Lung (tissue), 12 donors: ENCODE data around the gene SLC7A5. TPM values are rescaled to one million over a fixed set of nuclear protein-coding genes. Genes with fewer than 3 reads are reported as not detected.
"Not testable (repeated sequence)": the region's sequence is repeated elsewhere in the genome, so short reads cannot be mapped to it uniquely, and the experiment has no call there.

Experiments
- ATAC-seq: fragments of 200-7000 bp; cut with Tn5 transposase; one replicate; pipeline ENCODE4 v1.9.1; 2020; ENCODE audit warnings: moderate number of reproducible peaks; ENCODE audit not compliant: insufficient read depth, low FRiP score
- DNase-seq, 3 donors: peaks; one replicate each; pipeline ENCODE4 v3.0.0-alpha.2; 2013 to 2017
- H3K27ac ChIP-seq, 2 donors: one replicate each; pipeline ENCODE4 v1.5.1; 2013; ENCODE audit warnings: mild to moderate bottlenecking in 2 of 2, moderate library complexity in 2 of 2, control low read depth in 1 of 2, inconsistent platforms in 1 of 2, low read depth in 1 of 2, low read length in 1 of 2
- H3K27me3 ChIP-seq, 3 donors: one replicate each; pipeline ENCODE4 v1.5.1; 2013; ENCODE audit warnings: low read length in 2 of 3; ENCODE audit not compliant: control insufficient read depth in 3 of 3, insufficient read depth in 3 of 3
- H3K36me3 ChIP-seq, 4 donors: one replicate each; pipeline ENCODE4 v1.5.1; 2013; ENCODE audit warnings: low read length in 4 of 4, mild to moderate bottlenecking in 1 of 4, moderate library complexity in 1 of 4; ENCODE audit not compliant: control insufficient read depth in 4 of 4, insufficient read depth in 4 of 4
- H3K4me1 ChIP-seq, 5 donors: one replicate each; pipeline ENCODE4 v1.5.1; 2013; ENCODE audit warnings: low read length in 5 of 5, mild to moderate bottlenecking in 2 of 5, moderate library complexity in 1 of 5; ENCODE audit not compliant: control insufficient read depth in 5 of 5, insufficient read depth in 5 of 5
- H3K4me3 ChIP-seq: one replicate; pipeline ENCODE4 v1.5.1; 2013; ENCODE audit warnings: mild to moderate bottlenecking, control low read depth, moderate library complexity
- H3K9ac ChIP-seq, 2 donors: one replicate each; pipeline ENCODE4 v1.5.1; 2013; ENCODE audit warnings: low read length in 2 of 2, control low read depth in 1 of 2; ENCODE audit not compliant: insufficient read depth in 1 of 2
- H3K9me3 ChIP-seq, 4 donors: one replicate each; pipeline ENCODE4 v1.5.1; 2013; ENCODE audit warnings: low read length in 3 of 4, mild to moderate bottlenecking in 1 of 4, moderate library complexity in 1 of 4; ENCODE audit not compliant: control insufficient read depth in 4 of 4, insufficient read depth in 3 of 4
- WGBS, 2 donors: extraction: QIAGEN DNeasy Blood & Tissue Kit; methylation state at CpG; one replicate each; pipeline ENCODE4 v1.1.7; 2013; 5-methylcytosine and 5-hydroxymethylcytosine counted together
- polyA plus RNA-seq, 2 donors: library from polyadenylated mRNA; stranded (reverse); fragments of 200-250 nt; gene quantifications; one replicate each; pipeline ENCODE4 v1.2.1, GENCODE V29; 2013
- total RNA-seq, 2 donors: library from RNA; depleted of rRNA in 1 of 2; stranded (reverse); fragments of >200 nt in 1 of 2; gene quantifications; one replicate each; pipeline ENCODE4 v1.2.1, GENCODE V29; 2014 to 2021
- TF ChIP-seq, protein P1 (sequence below): IDR thresholded peaks from 2 replicates; pipeline ENCODE4 v1.5.1; 2012; ENCODE audit warnings: mild to moderate bottlenecking; ENCODE audit errors: control extremely low read depth, extremely low read depth
- donor health status: control.
- donor health status: control.
- donor health status: Bipolar disorder and iron deficiency.
- donor health status: healthy.
- donor health status: DM: yes; HTN: yes; CAD: no.

The SLC7A5 gene
- total and polyA plus RNA-seq, 4 donors = 4.0 to 36.1 (median 19.8) TPM

DNA sequence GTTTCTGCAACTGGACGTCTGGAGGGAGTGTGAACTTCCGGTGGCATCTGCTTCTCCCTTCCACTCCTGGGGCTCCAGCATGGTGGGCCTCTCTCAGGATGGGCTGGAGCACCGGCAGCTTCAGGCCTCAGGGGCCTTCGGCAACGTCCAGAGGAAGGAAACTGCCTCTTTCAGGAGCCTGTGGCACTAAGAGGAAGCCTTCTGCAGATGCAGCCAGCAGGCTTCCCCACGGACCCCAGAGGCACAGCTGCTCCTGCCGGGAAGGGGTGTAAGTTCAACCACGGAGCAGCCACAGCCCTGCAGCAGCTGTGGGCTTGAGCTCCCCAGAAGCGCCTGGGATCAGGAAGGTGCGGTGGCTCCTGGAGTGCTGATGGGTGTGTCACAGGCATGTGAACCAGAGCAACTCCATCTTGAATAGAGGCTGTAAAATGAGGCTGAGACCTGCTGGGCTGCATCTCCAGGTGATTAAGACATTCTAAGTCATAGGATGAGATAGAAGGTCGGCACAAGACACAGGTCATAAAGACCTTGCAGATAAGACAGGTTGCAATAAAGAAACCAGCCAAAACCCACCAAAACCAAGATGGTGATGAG lies 52.7 kb downstream of the SLC7A5 start:
- DNase-seq (no peak), ATAC-seq (no peak)
- peaks cover 0 to 20% (median 2%) of the 10 kb centered on the region in 4 donors for H3K9me3 ChIP-seq
- no peak overlapping the region for H3K9ac ChIP-seq
- H3K36me3 ChIP-seq = no peaks in the 10 kb centered on the region
- TF ChIP-seq, protein P1, sequence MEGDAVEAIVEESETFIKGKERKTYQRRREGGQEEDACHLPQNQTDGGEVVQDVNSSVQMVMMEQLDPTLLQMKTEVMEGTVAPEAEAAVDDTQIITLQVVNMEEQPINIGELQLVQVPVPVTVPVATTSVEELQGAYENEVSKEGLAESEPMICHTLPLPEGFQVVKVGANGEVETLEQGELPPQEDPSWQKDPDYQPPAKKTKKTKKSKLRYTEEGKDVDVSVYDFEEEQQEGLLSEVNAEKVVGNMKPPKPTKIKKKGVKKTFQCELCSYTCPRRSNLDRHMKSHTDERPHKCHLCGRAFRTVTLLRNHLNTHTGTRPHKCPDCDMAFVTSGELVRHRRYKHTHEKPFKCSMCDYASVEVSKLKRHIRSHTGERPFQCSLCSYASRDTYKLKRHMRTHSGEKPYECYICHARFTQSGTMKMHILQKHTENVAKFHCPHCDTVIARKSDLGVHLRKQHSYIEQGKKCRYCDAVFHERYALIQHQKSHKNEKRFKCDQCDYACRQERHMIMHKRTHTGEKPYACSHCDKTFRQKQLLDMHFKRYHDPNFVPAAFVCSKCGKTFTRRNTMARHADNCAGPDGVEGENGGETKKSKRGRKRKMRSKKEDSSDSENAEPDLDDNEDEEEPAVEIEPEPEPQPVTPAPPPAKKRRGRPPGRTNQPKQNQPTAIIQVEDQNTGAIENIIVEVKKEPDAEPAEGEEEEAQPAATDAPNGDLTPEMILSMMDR = no peak
- WGBS, 2 donors = 27 to 59% methylated on average over 11 of the region's 11 CpGs
- no peak overlapping the region for H3K27ac ChIP-seq
- no peaks in the 10 kb centered on the region for H3K27me3 ChIP-seq
- no peaks in the 10 kb centered on the region for H3K4me1 ChIP-seq
- no peak overlapping the region for H3K4me3 ChIP-seq

DNA sequence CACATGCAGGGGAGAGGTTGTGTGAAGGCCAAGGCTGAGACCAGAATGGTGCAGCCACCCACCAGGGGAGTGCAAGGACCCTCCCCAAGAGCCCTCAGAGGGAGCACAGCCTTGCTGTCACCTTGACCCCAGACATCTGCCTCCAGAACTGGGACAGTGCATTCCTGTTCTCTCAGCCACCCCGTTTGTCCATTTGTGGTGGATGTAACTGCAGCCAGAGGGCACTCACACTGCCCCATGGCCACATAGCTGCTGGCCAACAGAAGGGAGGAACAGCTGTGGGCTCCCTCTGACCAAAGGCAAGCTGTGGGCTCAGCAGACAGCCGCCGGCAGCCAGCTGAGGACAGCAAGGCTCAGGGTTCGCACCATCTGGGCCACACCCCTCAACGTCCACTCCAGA lies 53.7 kb downstream of the SLC7A5 start:
- TF ChIP-seq, protein P1 = no peak
- no peak for DNase-seq
- H3K9ac ChIP-seq = no peak overlapping the region
- peaks cover 0 to 20% (median 2%) of the 10 kb centered on the region in 4 donors for H3K9me3 ChIP-seq
- peaks cover 0 to 2% (median 0%) of the 10 kb centered on the region in 3 donors for H3K27me3 ChIP-seq
- WGBS, 2 donors = 53 to 68% methylated on average over 5 of the region's 5 CpGs
- H3K27ac ChIP-seq = no peak overlapping the region
- H3K4me3 ChIP-seq = no peak overlapping the region
- no peaks in the 10 kb centered on the region for H3K4me1 ChIP-seq
- no peaks in the 10 kb centered on the region for H3K36me3 ChIP-seq
- no peak for ATAC-seq

DNA sequence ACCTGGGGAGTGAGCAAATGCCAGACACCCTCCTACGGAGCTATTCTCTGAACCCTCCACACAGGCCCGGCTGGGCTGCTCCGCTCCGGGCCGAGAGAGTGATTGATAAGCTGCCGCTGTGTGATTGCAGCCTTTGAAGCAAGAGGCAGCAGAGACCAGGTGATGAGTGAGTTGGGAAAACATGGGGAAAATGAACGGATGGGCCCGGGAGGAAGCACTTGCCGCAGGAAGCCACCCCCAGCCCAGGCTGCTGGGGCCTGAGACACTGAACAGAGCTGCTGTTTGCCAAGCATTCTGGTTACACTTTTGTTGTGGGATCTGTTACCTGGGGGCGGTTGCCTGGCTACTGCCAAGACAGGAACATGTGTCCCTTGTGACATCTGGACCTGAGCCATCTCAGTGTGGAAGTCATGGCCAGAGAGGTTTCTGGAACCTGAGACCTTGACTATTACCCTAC lies 57.1 kb downstream of the SLC7A5 start:
- Histone ChIP-seq H3K9me3 (peaks cover 0 to 7% (median under 1%) of the 10 kb centered on the region in 4 donors), H3K4me1 (peaks cover 0 to 2% (median 0%) of the 10 kb centered on the region in 5 donors), H3K36me3 (no peaks in the 10 kb centered on the region), H3K9ac (no peak overlapping the region), H3K27ac (no peak overlapping the region), H3K4me3 (no peak overlapping the region), H3K27me3 (peaks cover 0 to 2% (median 0%) of the 10 kb centered on the region in 3 donors)
- TF ChIP-seq, protein P1 = no peak
- DNase-seq = no peak
- no peak for ATAC-seq
- WGBS, 2 donors = 51 to 56% methylated on average over 10 of the region's 10 CpGs

DNA sequence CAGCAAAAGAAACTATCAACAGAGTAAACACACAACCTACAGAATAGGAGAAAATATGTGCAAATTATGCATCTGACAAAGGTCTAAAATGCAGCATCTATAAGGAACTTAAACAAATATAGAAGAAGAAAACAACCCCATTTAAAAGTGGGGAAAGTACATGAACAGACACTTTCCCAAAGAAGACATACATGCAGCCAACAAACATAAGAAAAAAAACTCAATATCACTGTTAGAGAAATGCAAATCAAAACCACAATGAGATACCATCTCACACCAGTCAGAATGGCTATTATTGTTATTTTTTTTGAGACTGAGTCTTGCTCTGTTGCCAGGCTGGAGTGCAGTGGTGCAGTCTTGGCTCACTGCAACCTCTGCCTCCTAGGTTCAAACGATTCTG lies 57.9 kb downstream of the SLC7A5 start:
- not testable (repeated sequence) for ATAC-seq, H3K4me3 ChIP-seq, H3K36me3 ChIP-seq, H3K27ac ChIP-seq, H3K27me3 ChIP-seq, H3K9me3 ChIP-seq, DNase-seq, H3K4me1 ChIP-seq, H3K9ac ChIP-seq
- 58 to 81% methylated on average over 1 of the region's 1 CpG for whole genome bisulfite sequencing, 2 donors
